Neural progenitor cell (in vitro differentiated cells): ENCODE measurements around the gene SRSF9.

Experiments used
- CTCF ChIP-seq: fragments of 200-600 bp; sonication (generic); IDR thresholded peaks from 2 replicates; pipeline ENCODE4 v1.5.1; 2017; ENCODE audit warnings: antibody characterized with exemption, mild to moderate bottlenecking
- EZH2 ChIP-seq: fragments of 200-600 bp; sonication (generic); IDR thresholded peaks from 2 replicates; pipeline ENCODE4 v1.6.1; 2017; ENCODE audit warnings: antibody characterized with exemption, mild to moderate bottlenecking, moderate library complexity

- TF ChIP-seq EZH2: no peak
- no peak for TF ChIP-seq CTCF
These were observed 23.4 kb downstream of the SRSF9 start, which contains the start of the genes GATC and TRIAP1 for GRCh38 chr12:120445911-120446843.
